ENCODE data around the gene CCDC149. TPM values are rescaled to one million over a fixed set of nuclear protein-coding genes. Genes with fewer than 3 reads are reported as not detected.

CCDC149 gene
- total and polyA plus RNA-seq, 2 donors (not counting 3 experiments of a cell fraction or from before 2014, with no cell fraction given), result 7.8 to 11.3 TPM

GRCh38 chr4:24887881-24888430 is 24.9 kb downstream of the CCDC149 start:
- Histone ChIP-seq H3K9me3 (replicated peaks; ENCODE audit: control insufficient read depth, insufficient read depth, low read length) (no peaks in the 10 kb centered on the region), H3K36me3 (ENCODE audit: control insufficient read depth in 2 of 2, extremely low read depth in 1 of 2, insufficient read depth in 2 of 2, low read length in 2 of 2) (no peaks in the 10 kb centered on the region), H3K79me2 (ENCODE audit: control insufficient read depth, insufficient read depth, low read length) (no peaks in the 10 kb centered on the region), H3K27ac (ENCODE audit: insufficient read depth, low read depth, low read length) (no peak overlapping the region), H2AFZ (ENCODE audit: low read depth, low read length) (no peak overlapping the region), H3K27me3 (ENCODE audit: control insufficient read depth in 2 of 2, insufficient read depth in 2 of 2, low read length in 2 of 2) (no peaks in the 10 kb centered on the region), H3K9me1 (replicated peaks; ENCODE audit: control insufficient read depth, extremely low read depth, insufficient read depth, low read length) (no peaks in the 10 kb centered on the region), H3K4me2 (ENCODE audit: insufficient read depth, low read length) (no peak overlapping the region), H3K4me1 (ENCODE audit: control insufficient read depth, extremely low read depth, insufficient read depth, low read length) (no peaks in the 10 kb centered on the region), H4K20me1 (replicated peaks; ENCODE audit: control insufficient read depth, extremely low read depth, insufficient read depth, low read length) (no peaks in the 10 kb centered on the region), H3K4me3 (replicated peaks in 1 of 3; ENCODE audit: insufficient read depth in 1 of 3, low read depth in 1 of 3, low read length in 3 of 3) (no peak overlapping the region), H3K9ac (replicated peaks; ENCODE audit: extremely low read depth, insufficient read depth, low read length) (no peak overlapping the region)
- intact Hi-C loops (cut with micrococcal nuclease), result no loop called here
- dilution Hi-C loops (cut with MboI; ENCODE audit: extremely low pct_ligation_motif_present, low sequenced_read_pairs), result no loop called here
- POLR2A ChIA-PET, result no interaction called here
- DNase-seq (ENCODE audit: low read depth, low spot score) (no peak), FAIRE-seq (no peak)
- no peak for TF ChIP-seq POLR2A (IDR thresholded peaks at IDR 0.05; ENCODE audit: low read depth, low read length)
- TF ChIP-seq EZH2 (IDR thresholded peaks at IDR 0.05; ENCODE audit: borderline replicate concordance, low read depth, low read length, severe bottlenecking), result no peak
- no peak for TF ChIP-seq MAX (IDR thresholded peaks at IDR 0.05; ENCODE audit: insufficient read depth, insufficient read length)
- no peak for TF ChIP-seq MYC (IDR thresholded peaks at IDR 0.05; ENCODE audit: low read depth, low read length)
- TF ChIP-seq POLR2AphosphoS5 (IDR thresholded peaks at IDR 0.05; ENCODE audit: insufficient read depth, low read depth, low read length), result no peak
- TF ChIP-seq GATA2 (IDR thresholded peaks at IDR 0.05; ENCODE audit: insufficient read depth, insufficient read length, low read depth, low read length), result no peak
- no peak for TF ChIP-seq JUN (IDR thresholded peaks at IDR 0.05; ENCODE audit: borderline replicate concordance, insufficient read depth, insufficient read length, low read depth)
- TF ChIP-seq FOS (IDR thresholded peaks at IDR 0.05; ENCODE audit: borderline replicate concordance, insufficient read depth, low read length), result no peak
- no peak for TF ChIP-seq CTCF (IDR thresholded peaks at IDR 0.05; ENCODE audit: extremely low read depth in 1 of 2, insufficient read depth in 1 of 2, low read depth in 1 of 2, low read length in 2 of 2)
- no TSS peak for BruUV-seq (replicated peaks)
- CTCF ChIA-PET, result interaction anchor here (0.9 kb wide), 1 partner anchor 27 kb away, joined by 5 read pairs; no protein-coding TSS in a partner anchor

Data from endothelial cell of umbilical vein (primary cell).